Putamen (tissue), 1 donor: Measurements from ENCODE around the gene SPOUT1.
A peak's percentile ranks its signal among the peaks of the same experiment; 100 is the strongest.

ENCODE experiments used
- DNase-seq: peaks from one replicate; pipeline ENCODE4 v3.0.0-alpha.2; 2016; ENCODE audit warnings: low spot score

SPOUT1 gene

DNA sequence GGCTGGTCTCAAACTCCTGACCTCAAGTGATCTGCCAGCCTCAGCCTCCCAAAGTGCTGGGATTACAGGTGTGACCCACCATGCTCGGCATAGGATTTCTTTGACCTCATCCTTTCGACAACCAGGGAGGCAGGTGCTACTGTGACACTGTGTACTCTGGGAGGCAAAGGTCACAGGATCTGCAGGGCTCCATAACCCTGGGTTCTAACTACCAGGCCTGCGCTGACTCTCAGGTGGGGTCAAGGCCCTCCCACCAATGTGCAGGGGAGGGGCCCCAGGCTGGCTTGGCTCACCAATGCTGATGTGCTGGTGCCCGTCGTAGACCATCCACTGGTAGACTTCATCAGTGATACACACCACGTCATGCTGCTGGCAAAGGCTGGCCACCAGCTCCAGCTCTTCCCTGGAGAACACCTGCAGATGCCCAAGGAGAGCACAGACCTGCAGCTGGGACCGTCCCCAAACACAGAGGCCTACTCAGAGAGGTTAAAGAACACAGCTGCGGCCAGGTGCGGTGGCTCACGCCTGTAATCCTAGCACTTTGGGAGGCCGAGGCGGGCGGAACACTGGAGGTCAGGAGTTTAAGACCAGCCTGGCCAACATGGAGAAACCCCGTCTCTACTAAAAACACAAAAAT, 7.0 kb upstream of the SPOUT1 start:
- DNase-seq = no peak

GRCh38 chr9:128835246-128836210, 5.9 kb upstream of the SPOUT1 start:
- DNase-seq = no peak

GRCh38 chr9:128833696-128834095, 4.1 kb upstream of the SPOUT1 start:
- no peak for DNase-seq

- no peak for DNase-seq
Measured at GRCh38 chr9:128828719-128829452, 708 bp downstream of the SPOUT1 start.

DNA sequence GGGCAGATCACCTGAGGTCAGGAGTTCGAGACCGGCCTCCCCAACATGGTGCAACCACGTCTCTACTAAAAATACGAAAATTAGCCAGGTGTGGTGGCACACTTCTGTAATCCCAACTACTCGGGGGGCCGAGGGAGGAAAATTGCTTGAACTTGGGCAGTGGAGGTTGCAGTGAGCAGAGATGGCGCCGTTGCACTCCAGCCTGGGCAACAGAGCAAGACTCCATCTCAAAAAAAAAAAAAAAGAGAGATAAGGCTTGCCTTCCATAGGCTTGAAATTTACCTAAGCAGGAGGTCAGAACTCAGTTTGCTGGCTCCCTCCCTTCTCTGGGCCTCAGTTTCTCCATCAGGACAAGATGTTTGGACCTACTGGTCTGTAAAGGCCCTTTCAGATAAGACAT, 1.3 kb downstream of the SPOUT1 start:
- no peak for DNase-seq

DNA sequence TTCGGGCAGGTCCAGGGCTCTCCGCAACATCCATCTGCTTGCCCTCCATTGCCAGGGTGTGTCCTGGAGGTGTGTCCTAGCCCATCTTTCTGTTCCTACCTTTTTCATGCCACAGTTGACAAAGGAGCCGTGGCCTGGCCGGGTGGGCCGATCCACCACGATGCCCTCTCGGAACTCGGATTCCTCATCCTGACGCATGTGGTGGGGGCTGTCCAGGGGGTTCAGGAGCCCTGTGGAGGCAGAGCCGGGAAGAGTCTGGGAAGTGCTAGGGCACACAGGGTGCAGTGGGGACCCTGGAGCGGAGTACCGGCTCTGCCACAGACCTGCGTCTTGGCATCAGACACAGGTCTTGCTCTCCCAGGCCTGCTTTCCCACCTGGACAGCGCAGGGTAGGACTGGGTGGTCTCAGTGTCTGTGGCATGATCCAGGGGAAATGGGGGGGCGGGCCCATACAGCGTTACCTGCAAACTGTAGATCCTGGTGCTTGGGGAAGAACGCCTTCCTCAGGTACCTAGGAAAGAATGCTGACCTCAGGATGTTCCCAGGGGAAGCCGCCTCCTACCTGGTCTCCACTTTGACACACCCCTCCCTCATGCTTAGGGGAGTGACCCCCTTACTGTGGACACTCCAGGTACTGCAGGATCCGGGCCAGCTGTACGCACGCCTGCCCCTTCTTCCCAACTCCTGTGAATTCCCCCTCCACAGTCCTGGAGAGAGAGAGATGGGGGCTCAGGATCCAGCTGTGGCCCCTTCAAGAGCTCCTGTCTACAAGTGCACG, 3.5 kb downstream of the SPOUT1 start:
- no peak for DNase-seq

- no peak for DNase-seq
Measured at GRCh38 chr9:128824911-128825310, 4.7 kb downstream of the SPOUT1 start.

- DNase-seq = no peak
Measured at GRCh38 chr9:128823903-128824406, 5.6 kb downstream of the SPOUT1 start.

GRCh38 chr9:128823362-128823902, 6.2 kb downstream of the SPOUT1 start:
- no peak for DNase-seq

GRCh38 chr9:128822407-128823042, 7.1 kb downstream of the SPOUT1 start:
- no peak for DNase-seq

DNA sequence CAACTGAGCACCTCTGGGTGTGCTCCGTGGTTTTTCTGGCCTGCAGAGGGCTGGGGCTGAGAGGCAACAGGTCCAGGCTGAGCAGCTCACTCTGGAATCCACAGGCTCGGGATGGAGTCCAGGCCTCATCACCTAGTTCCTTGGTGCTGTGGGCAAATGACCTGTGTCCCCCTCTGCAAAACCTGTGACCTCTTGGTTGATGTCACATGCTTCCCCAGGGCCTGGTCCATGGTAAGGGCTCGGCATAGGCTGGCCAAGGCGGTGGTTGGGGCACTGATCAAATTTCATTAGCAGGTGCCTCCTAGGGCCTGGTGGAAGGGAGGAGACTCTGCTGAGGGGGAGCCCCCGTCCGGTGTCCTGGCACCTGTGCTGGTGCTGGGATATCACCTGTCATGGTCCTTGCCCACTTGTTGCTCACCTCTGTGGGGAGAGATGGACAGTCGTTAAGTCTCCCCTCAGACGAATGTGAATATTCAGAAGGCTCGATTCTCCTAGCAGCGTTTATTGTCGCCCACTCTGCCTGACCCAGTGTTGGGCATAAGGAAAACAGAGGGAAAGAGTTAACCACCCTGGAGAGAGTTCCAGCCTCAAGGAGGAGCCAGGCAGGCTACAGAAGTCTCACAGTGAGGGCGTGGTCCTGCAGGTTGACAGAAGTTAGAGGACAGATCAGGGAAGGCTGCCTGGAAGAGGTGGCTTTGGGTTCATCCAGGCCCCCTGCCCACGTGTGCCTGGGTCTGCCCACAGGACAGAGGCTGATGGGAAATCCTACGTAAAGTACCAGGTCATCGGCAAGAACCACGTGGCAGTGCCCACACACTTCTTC, 7.8 kb downstream of the SPOUT1 start:
- DNase-seq = no peak

- DNase-seq = no peak
Measured at GRCh38 chr9:128820665-128821583, 8.7 kb downstream of the SPOUT1 start.

DNA sequence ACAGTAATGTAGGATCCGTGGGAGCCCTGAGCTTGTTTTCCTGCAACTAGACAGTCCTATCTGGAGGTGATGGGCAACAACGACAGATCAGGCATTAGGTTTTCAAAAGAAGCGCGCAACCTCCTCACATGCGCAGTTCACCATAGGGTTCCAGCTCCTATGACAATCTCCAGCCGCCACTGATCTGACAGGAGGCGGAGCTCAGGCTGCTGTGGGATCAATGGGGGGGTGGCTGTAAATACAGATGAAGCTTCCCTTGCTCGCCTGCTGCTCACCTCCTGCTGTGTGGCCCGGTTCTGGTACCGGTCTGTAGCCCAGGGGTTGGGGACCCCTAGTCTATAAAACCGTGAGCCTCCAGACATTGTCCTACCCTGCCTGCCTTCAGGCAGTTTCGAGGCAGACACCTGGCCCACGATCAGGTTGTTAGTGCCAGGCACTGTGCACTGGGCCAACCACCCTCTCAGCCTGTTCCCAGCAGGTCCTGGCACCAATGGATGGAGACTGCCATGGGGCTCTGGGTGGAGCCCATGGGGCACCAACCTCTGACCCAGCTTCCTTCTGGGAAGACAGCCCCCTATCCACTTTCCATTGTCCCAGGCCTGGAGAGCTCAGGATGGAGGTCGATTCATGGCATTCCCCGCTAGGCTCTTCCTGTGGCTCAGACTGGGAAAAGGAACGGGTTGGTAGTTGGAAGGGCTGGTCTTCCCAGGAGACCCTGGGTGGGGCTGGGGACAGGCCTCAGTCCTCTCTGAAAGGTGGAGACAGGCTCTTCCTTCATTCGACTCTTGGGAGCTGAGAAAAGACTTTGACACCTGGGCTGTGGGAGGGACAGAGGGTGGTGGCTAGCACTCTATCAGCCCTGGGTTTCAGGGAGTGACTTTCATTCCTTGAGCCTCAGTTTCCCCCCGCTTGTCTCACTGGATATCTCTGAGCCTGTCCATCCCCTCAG, 9.6 kb downstream of the SPOUT1 start:
- DNase-seq = peak; percentile 60

DNA sequence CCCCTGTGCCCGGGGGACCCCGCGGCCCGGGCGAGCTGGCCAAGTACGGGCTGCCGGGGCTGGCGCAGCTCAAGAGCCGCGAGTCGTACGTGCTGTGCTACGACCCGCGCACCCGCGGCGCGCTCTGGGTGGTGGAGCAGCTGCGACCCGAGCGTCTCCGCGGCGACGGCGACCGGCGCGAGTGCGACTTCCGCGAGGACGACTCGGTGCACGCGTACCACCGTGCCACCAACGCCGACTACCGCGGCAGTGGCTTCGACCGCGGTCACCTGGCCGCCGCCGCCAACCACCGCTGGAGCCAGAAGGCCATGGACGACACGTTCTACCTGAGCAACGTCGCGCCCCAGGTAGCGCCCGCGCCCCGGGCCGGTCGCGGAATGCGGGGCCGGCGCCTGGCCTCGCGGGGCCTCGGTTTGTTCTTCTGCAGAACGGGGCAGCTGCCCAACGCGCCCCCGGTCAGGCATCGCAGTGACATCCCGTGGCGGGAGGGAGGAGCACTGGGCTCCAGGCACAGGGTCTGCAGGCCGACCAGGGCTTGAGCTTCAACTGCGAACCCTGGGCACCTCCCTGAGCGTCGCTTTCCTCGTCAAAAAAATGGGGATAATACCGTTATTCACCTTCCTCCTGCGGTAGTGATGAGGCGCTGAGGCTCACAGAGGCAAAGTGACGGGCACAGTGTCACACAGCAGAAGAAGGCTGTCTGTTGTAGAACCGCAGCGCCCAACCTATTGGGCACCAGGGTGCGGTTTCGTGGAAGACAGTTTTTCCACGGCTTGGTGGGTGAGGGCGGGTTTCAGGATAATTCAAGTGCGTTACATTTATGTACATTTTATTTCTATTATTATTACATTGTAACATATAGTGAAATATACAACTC, 10.5 kb downstream of the SPOUT1 start:
- DNase-seq = peak; percentile 46

DNA sequence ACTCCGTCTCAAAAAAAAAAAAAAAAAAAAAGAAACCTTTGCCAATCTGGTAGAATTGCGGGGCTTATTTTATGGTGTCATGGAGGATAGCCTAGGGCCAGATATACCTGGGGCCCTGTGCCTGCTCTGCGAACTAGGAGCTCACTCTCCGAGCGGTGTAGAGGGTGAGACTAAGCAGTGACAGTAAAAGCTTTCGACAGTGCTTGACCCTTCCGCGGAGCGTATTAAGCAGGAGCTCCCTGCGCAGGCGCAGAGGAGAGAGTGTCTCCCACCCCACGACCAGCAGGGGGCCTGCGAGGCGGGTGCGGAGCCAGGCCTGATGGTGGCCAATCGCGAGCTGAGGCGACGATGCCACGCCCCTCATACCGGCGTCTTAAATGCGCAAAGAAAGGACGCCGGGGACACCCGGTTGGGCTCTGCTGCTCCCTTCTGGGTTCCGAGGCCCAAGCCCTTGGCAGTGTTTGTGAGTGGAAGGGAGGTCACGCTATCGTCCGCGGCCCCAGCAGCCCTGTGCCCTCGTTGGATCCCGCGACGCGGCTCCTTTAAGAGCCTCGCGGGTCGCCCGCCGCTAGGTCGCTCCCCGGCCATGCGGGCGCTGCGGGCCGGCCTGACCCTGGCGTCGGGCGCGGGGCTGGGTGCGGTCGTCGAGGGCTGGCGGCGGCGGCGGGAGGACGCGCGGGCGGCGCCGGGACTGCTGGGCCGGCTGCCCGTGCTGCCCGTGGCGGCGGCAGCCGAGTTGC, 11.3 kb downstream of the SPOUT1 start, which contains the start of gene ENDOG:
Gene ENDOG (plus strand): TSS at position 402 of the 740 bp plus-strand sequence. CDS start 185 bp downstream, at position 587.
- DNase-seq = peak; percentile 97

- DNase-seq = no peak
Measured at GRCh38 chr9:128810873-128811272, 18.7 kb downstream of the SPOUT1 start.
